Subcutaneous abdominal adipose tissue (tissue), 5 donors: ENCODE data around the gene RAX.
A peak's percentile ranks its signal among the peaks of the same experiment; 100 is the strongest.

ENCODE experiments used
- H3K27ac ChIP-seq: one replicate; pipeline ENCODE4 v1.7.0; 2013; ENCODE audit warnings: low read depth, mild to moderate bottlenecking, inconsistent platforms, low read length, moderate library complexity
- H3K27me3 ChIP-seq, 5 donors: one replicate each; pipeline ENCODE4 v1.7.0; 2013; ENCODE audit warnings: low read length in 5 of 5, inconsistent platforms in 1 of 5; ENCODE audit not compliant: control insufficient read depth in 5 of 5, insufficient read depth in 4 of 5
- H3K36me3 ChIP-seq, 5 donors: one replicate each; pipeline ENCODE4 v1.7.0; 2013; ENCODE audit warnings: low read length in 5 of 5; ENCODE audit not compliant: control insufficient read depth in 5 of 5, insufficient read depth in 5 of 5
- H3K4me1 ChIP-seq, 5 donors: one replicate each; pipeline ENCODE4 v1.7.0; 2013; ENCODE audit warnings: low read length in 5 of 5, mild to moderate bottlenecking in 3 of 5, moderate library complexity in 1 of 5; ENCODE audit not compliant: control insufficient read depth in 5 of 5, insufficient read depth in 5 of 5
- H3K4me3 ChIP-seq, 5 donors: one replicate each; pipeline ENCODE4 v1.7.0; 2013; ENCODE audit warnings: low read length in 5 of 5, low read depth in 1 of 5
- H3K9ac ChIP-seq, 5 donors: one replicate each; pipeline ENCODE4 v1.7.0; 2013; ENCODE audit warnings: low read length in 5 of 5, mild to moderate bottlenecking in 4 of 5, moderate library complexity in 3 of 5
- H3K9me3 ChIP-seq, 5 donors: one replicate each; pipeline ENCODE4 v1.7.0; 2013; ENCODE audit warnings: low read length in 5 of 5; ENCODE audit not compliant: control insufficient read depth in 5 of 5
- donor health status: healthy.
- donor health status: healthy.
- donor health status: healthy.
- donor health status: healthy.
- donor health status: healthy.

Gene RAX

GRCh38 chr18:59272891-59273758 is at the start of gene RAX:
RAX (minus strand) TSS chr18:59273454; CDS start chr18:59273206, 248 bp downstream.
- H3K9me3 ChIP-seq = peaks cover 0 to 2% (median 0%) of the 10 kb centered on the region in 5 donors
- H3K9ac ChIP-seq = no peak within 1 kb of the TSS
- peaks cover 66 to 85% (median 84%) of the 10 kb centered on the region in 5 donors for H3K27me3 ChIP-seq
- H3K36me3 ChIP-seq = no peaks in the 10 kb centered on the region
- H3K27ac ChIP-seq = no peak within 1 kb of the TSS
- H3K4me3 ChIP-seq = peak within 1 kb of the TSS in 4 of 5 donors; percentile 36 to 60 (median 53)
- H3K4me1 ChIP-seq = peaks cover 0 to 35% (median 31%) of the 10 kb centered on the region in 5 donors

- Histone ChIP-seq H3K9ac (no peak within 1 kb of the TSS), H3K4me1 (no peaks in the 10 kb centered on the region), H3K27me3 (peaks cover 0 to 4% (median 0%) of the 10 kb centered on the region in 5 donors), H3K4me3 (no peak within 1 kb of the TSS), H3K36me3 (no peaks in the 10 kb centered on the region), H3K27ac (no peak within 1 kb of the TSS), H3K9me3 (no peaks in the 10 kb centered on the region)
Measured at GRCh38 chr18:59318460-59319050, 45.3 kb upstream of the RAX start, which contains the start of gene CPLX4. CPLX4 (minus strand) TSS chr18:59318649; CDS start chr18:59318462, 187 bp downstream.

- peaks cover 4 to 13% (median 9%) of the 10 kb centered on the region in 5 donors for H3K27me3 ChIP-seq
- no peak overlapping the region for H3K9ac ChIP-seq
- H3K27ac ChIP-seq = no peak overlapping the region
- no peaks in the 10 kb centered on the region for H3K36me3 ChIP-seq
- H3K4me3 ChIP-seq = no peak overlapping the region
- no peaks in the 10 kb centered on the region for H3K9me3 ChIP-seq
- peaks cover 0 to 10% (median 7%) of the 10 kb centered on the region in 5 donors for H3K4me1 ChIP-seq
Measured at GRCh38 chr18:59311631-59312030, 38.4 kb upstream of the RAX start.

GRCh38 chr18:59308938-59309260 is 35.6 kb upstream of the RAX start:
- no peak overlapping the region for H3K27ac ChIP-seq
- H3K36me3 ChIP-seq = no peaks in the 10 kb centered on the region
- H3K27me3 ChIP-seq = peaks cover 7 to 19% (median 12%) of the 10 kb centered on the region in 5 donors
- H3K9me3 ChIP-seq = no peaks in the 10 kb centered on the region
- H3K4me3 ChIP-seq = peak overlapping the region in 4 of 5 donors; percentile 25 to 52 (median 42)
- peaks cover 0 to 10% (median 7%) of the 10 kb centered on the region in 5 donors for H3K4me1 ChIP-seq
- H3K9ac ChIP-seq = no peak overlapping the region

GRCh38 chr18:59308248-59308937 is 35.1 kb upstream of the RAX start:
- Histone ChIP-seq H3K27ac (no peak overlapping the region), H3K4me3 (peak overlapping the region in 4 of 5 donors; percentile 25 to 52 (median 42)), H3K9ac (no peak overlapping the region), H3K27me3 (peaks cover 10 to 24% (median 12%) of the 10 kb centered on the region in 5 donors), H3K9me3 (no peaks in the 10 kb centered on the region), H3K4me1 (peaks cover 0 to 10% (median 7%) of the 10 kb centered on the region in 5 donors), H3K36me3 (no peaks in the 10 kb centered on the region)

- Histone ChIP-seq H3K4me1 (peaks cover 0 to 10% (median 7%) of the 10 kb centered on the region in 5 donors), H3K27me3 (peaks cover 10 to 26% (median 11%) of the 10 kb centered on the region in 5 donors), H3K4me3 (no peak overlapping the region), H3K9ac (no peak overlapping the region), H3K9me3 (no peaks in the 10 kb centered on the region), H3K27ac (no peak overlapping the region), H3K36me3 (no peaks in the 10 kb centered on the region)
Measured at GRCh38 chr18:59306640-59307039, 33.4 kb upstream of the RAX start.

- Histone ChIP-seq H3K4me3 (no peak overlapping the region), H3K9me3 (no peaks in the 10 kb centered on the region), H3K27me3 (peaks cover 8 to 26% (median 11%) of the 10 kb centered on the region in 5 donors), H3K27ac (no peak overlapping the region), H3K4me1 (peaks cover 0 to 10% (median 7%) of the 10 kb centered on the region in 5 donors), H3K9ac (no peak overlapping the region), H3K36me3 (no peaks in the 10 kb centered on the region)
Measured at GRCh38 chr18:59305295-59305694, 32.0 kb upstream of the RAX start.

- no peak overlapping the region for H3K4me3 ChIP-seq
- no peak overlapping the region for H3K9ac ChIP-seq
- H3K4me1 ChIP-seq = peaks cover 0 to 7% (median 6%) of the 10 kb centered on the region in 5 donors
- no peak overlapping the region for H3K27ac ChIP-seq
- H3K9me3 ChIP-seq = no peaks in the 10 kb centered on the region
- H3K27me3 ChIP-seq = peaks cover 8 to 21% (median 11%) of the 10 kb centered on the region in 5 donors
- H3K36me3 ChIP-seq = no peaks in the 10 kb centered on the region
Measured at GRCh38 chr18:59303656-59304195, 30.5 kb upstream of the RAX start.

- Histone ChIP-seq H3K4me1 (peaks cover 0 to 1% (median under 1%) of the 10 kb centered on the region in 5 donors), H3K36me3 (no peaks in the 10 kb centered on the region), H3K27ac (no peak overlapping the region), H3K27me3 (peaks cover 8 to 20% (median 11%) of the 10 kb centered on the region in 5 donors), H3K9me3 (no peaks in the 10 kb centered on the region), H3K4me3 (no peak overlapping the region), H3K9ac (no peak overlapping the region)
Measured at GRCh38 chr18:59303006-59303405, 29.8 kb upstream of the RAX start.
